ENCODE results near the gene CATSPER1. TPM values are rescaled to one million over a fixed set of nuclear protein-coding genes. Genes with fewer than 3 reads are reported as not detected.
"Not testable (repeated sequence)": the region's sequence is repeated elsewhere in the genome, so short reads cannot be mapped to it uniquely, and the experiment has no call there.

CATSPER1 gene
- total RNA-seq, 1 donor from 2014 or later: not detected

DNA sequence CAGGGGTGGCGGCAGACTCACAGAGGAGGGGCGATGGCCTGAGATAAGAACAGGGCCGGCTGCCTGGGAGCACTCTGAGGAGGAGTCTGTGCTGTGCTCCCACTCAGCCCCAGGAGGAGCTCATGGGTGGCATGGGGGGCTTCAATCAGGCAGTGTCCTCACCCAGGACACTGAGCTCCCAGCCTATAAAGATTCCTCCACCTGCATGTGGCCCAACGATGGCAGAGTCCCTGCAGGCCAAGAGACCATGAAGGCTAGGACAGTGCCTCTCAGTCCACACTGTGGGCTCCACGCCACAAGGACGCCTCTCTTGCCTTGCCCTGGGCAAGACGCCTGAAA lies 12.5 kb downstream of the CATSPER1 start:
- Mint-ChIP-seq H3K27ac (ENCODE audit: unreplicated experiment) (no peak overlapping the region), H3K4me1 (no peaks in the 10 kb centered on the region), H3K27me3 (ENCODE audit: low read depth) (no peaks in the 10 kb centered on the region), H3K36me3 (ENCODE audit: low read depth) (no peaks in the 10 kb centered on the region), H3K9me3 (no peaks in the 10 kb centered on the region), H3K4me3 (no peak overlapping the region)
- TF ChIP-seq, protein P1, sequence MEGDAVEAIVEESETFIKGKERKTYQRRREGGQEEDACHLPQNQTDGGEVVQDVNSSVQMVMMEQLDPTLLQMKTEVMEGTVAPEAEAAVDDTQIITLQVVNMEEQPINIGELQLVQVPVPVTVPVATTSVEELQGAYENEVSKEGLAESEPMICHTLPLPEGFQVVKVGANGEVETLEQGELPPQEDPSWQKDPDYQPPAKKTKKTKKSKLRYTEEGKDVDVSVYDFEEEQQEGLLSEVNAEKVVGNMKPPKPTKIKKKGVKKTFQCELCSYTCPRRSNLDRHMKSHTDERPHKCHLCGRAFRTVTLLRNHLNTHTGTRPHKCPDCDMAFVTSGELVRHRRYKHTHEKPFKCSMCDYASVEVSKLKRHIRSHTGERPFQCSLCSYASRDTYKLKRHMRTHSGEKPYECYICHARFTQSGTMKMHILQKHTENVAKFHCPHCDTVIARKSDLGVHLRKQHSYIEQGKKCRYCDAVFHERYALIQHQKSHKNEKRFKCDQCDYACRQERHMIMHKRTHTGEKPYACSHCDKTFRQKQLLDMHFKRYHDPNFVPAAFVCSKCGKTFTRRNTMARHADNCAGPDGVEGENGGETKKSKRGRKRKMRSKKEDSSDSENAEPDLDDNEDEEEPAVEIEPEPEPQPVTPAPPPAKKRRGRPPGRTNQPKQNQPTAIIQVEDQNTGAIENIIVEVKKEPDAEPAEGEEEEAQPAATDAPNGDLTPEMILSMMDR (conservative IDR thresholded peaks at IDR 0.05): no peak
- no peak for DNase-seq (ENCODE audit: low read depth, low spot score)

DNA sequence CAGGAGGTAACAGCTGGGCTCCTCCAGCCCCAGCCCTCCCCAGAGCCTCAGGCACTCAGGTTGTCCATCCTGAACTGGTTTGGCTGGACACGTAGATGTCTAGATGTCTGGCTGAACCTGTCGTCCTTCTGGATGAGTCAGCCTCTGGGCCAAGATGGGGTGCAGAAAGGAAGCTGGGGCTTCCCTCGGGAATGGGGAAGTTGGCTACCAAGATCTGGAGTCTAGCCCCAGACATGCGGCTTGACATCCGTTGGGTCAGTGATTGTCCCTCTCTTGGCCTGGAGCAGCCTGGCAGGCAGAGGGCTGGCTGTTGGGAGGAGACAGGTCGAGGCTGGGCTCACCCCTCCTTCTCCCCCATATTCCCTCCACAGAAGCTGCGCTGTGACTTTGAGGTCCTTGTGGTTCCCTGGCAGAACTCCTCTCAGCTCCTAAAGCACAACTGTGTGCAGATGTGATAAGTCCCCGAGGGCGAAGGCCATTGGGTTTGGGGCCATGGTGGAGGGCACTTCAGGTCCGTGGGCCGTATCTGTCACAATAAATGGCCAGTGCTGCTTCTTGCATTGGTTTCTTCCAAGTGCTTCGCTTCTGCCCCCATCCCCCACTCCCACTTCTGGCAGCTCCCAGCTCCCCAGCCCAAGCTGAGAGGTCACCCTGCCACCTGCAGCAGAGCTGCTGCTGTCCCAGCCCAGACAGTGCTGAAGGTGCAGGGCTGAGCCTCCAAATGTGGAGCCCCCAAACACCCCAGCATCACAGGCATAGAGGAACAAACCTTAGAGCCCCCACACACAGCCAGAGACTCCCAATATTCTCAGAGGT lies 13.1 kb downstream of the CATSPER1 start:
- TF ChIP-seq, protein P1 (conservative IDR thresholded peaks at IDR 0.05): no peak

DNA sequence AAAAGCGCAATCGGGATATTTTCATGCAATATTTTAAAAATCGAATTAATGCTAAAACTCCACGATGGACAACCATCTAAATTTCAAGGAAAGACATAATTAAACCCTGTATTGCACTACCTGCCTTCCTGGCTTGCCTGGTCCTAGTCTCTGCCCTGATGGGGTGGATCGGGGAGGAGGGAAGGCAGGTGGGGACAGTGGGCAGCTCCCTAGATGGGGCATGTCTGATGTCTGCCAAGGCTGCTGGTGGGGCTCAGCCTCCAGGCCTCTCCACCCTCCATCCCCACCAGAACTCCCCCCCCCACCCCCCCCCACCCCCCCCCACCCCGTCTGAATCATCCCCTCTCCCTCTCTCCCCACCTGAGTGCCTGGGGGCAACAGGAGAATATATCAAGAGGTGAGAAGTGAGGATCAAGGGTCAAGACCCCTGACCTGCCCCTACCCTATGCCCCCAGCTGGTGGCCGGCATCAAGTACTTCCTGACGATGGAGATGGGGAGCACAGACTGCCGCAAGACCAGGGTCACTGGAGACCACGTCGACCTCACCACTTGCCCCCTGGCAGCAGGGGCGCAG lies 13.8 kb downstream of the CATSPER1 start:
- Mint-ChIP-seq H3K36me3 (ENCODE audit: low read depth) (no peaks in the 10 kb centered on the region), H3K27me3 (ENCODE audit: low read depth) (no peaks in the 10 kb centered on the region), H3K27ac (ENCODE audit: unreplicated experiment) (no peak overlapping the region)

More for the DNA sequence above, 13.1 kb downstream of the CATSPER1 start:
- Mint-ChIP-seq H3K9me3 (no peaks in the 10 kb centered on the region), H3K4me1 (no peaks in the 10 kb centered on the region), H3K36me3 (ENCODE audit: low read depth) (no peaks in the 10 kb centered on the region), H3K4me3 (no peak overlapping the region), H3K27me3 (ENCODE audit: low read depth) (no peaks in the 10 kb centered on the region), H3K27ac (ENCODE audit: unreplicated experiment) (no peak overlapping the region)
- no peak for DNase-seq (ENCODE audit: low read depth, low spot score)

DNA sequence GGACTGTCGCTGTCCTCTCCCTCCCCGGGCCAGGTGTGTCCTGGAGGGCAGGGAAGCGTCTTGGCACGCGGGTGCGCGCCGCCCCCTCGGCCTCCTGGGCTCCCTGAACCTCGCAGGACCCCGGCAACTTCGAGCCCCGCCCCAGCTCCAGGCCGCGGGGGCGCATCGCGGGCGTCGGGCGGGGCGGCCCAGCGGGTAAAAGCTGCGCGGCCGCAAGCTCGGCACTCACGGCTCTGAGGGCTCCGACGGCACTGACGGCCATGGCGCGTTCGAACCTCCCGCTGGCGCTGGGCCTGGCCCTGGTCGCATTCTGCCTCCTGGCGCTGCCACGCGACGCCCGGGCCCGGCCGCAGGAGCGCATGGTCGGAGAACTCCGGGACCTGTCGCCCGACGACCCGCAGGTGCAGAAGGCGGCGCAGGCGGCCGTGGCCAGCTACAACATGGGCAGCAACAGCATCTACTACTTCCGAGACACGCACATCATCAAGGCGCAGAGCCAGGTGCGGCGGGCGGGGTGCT lies 14.4 kb downstream of the CATSPER1 start, which contains the start of gene CST6:
Gene CST6 (plus strand): TSS at position 224 of the 519 bp plus-strand sequence. CDS start 37 bp downstream, at position 261.
- TF ChIP-seq, protein P1 (conservative IDR thresholded peaks at IDR 0.05): no peak
- no peaks in the 10 kb centered on the region for H3K9me3 Mint-ChIP-seq
- DNase-seq (ENCODE audit: low read depth, low spot score): no peak
- H3K4me1 Mint-ChIP-seq: no peaks in the 10 kb centered on the region
- H3K36me3 Mint-ChIP-seq (ENCODE audit: low read depth): no peaks in the 10 kb centered on the region
- no peaks in the 10 kb centered on the region for H3K27me3 Mint-ChIP-seq (ENCODE audit: low read depth)
- no peak within 1 kb of the TSS for H3K27ac Mint-ChIP-seq (ENCODE audit: unreplicated experiment)
- no peak within 1 kb of the TSS for H3K4me3 Mint-ChIP-seq

More for the DNA sequence above, 13.8 kb downstream of the CATSPER1 start:
- Mint-ChIP-seq H3K4me1 (no peaks in the 10 kb centered on the region), H3K4me3 (no peak overlapping the region), H3K9me3 (no peaks in the 10 kb centered on the region)
- DNase-seq (ENCODE audit: low read depth, low spot score): no peak
- TF ChIP-seq, protein P1 (conservative IDR thresholded peaks at IDR 0.05): no peak

DNA sequence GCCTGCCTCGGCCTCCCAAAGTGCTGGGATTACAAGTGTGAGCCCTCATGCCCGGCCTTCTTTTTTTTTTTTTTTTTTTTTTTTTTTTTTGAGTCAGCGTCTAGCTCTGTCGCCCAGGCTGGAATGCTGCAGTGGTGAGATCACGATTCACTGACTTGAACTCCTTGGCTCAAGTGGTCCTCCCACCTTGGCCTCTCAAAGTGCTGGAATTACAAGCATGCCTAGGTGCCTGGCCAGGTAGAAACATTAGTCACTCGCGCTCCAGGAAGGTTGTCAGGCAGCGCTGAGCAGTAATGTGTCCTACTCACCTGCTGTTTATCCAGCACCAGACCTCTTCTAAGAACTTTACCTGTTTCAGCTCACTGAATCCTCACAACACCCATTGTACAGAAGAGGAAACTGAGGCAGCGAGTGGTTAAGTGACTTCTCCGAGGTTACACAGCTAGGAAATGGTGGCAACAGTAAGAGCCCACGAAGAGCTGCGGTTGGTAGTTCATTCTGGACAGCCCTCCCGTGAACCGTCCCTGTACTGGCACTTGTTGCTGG lies 15.0 kb downstream of the CATSPER1 start:
- H3K4me1 Mint-ChIP-seq: no peaks in the 10 kb centered on the region
- H3K27ac Mint-ChIP-seq (ENCODE audit: unreplicated experiment): no peak overlapping the region
- no peak overlapping the region for H3K4me3 Mint-ChIP-seq
- no peaks in the 10 kb centered on the region for H3K27me3 Mint-ChIP-seq (ENCODE audit: low read depth)
- TF ChIP-seq, protein P1 (conservative IDR thresholded peaks at IDR 0.05): no peak
- H3K9me3 Mint-ChIP-seq: no peaks in the 10 kb centered on the region
- no peak for DNase-seq (ENCODE audit: low read depth, low spot score)
- H3K36me3 Mint-ChIP-seq (ENCODE audit: low read depth): no peaks in the 10 kb centered on the region

DNA sequence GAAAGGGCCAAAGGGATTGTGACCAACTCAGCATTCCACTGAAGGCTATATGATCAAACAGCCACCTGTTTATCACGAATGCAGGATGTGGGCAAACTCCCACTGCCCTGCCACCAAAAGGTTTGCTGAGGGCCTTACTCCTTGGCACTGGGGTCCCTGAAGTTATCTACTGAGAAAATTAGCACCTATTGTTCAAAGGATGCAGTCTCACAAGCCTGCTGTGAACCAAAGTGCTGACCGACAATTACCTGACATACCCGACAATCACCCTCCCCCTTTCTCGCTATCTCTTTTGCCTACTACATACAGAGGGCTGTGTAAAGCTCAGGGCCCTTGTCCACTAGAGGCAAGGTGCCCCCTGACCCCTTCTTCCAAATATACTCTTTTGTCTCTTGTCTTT lies 16.2 kb downstream of the CATSPER1 start:
- not testable (repeated sequence) for H3K27ac Mint-ChIP-seq (ENCODE audit: unreplicated experiment); DNase-seq (ENCODE audit: low read depth, low spot score); H3K4me3 Mint-ChIP-seq; H3K4me1 Mint-ChIP-seq; H3K9me3 Mint-ChIP-seq; H3K27me3 Mint-ChIP-seq (ENCODE audit: low read depth); H3K36me3 Mint-ChIP-seq (ENCODE audit: low read depth)
